ENCODE results near the gene PHLPP1. TPM values are rescaled to one million over a fixed set of nuclear protein-coding genes. Genes with fewer than 3 reads are reported as not detected.
"Not testable (repeated sequence)": the region's sequence is repeated elsewhere in the genome, so short reads cannot be mapped to it uniquely, and the experiment has no call there.

PHLPP1 gene
- total RNA-seq, 5 donors from 2014 or later (not counting 1 experiment from before 2014, with no cell fraction given): 6.9 to 11.5 (median 7.4) TPM

DNA sequence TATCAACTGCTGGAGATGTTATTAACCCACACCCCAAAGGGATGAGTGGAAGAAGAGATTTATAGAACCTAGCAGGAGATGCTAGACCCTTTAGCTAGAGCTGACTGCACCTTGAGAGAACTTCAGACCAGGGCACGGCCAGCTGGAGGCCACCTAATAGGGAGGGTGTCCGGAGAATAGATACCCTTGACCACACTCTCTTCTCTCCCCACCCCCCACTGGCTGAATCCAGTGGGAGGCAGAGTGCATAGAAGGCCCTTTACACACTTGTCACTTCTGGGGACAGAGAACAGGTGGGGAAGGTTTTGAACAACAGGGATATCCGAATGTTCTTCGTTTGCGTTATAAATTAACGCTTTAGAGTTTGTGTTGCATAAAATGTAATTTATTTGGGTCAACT is 84.6 kb downstream of the PHLPP1 start:
- Mint-ChIP-seq H3K27ac (no peak overlapping the region), H3K27me3 (no peaks in the 10 kb centered on the region), H3K4me1 (peaks cover 0 to 5% (median 5%) of the 10 kb centered on the region in 3 donors), H3K36me3 (no peaks in the 10 kb centered on the region), H3K9me3 (no peaks in the 10 kb centered on the region), H3K4me3 (no peak overlapping the region)
- H3K27ac ChIP-seq (ENCODE audit: low read length): no peak overlapping the region
- no peaks in the 10 kb centered on the region for H3K27me3 ChIP-seq (replicated peaks in 1 of 2; ENCODE audit: control insufficient read depth in 2 of 2, extremely low read depth in 1 of 2, insufficient read depth in 2 of 2, low read length in 1 of 2)
- ChIA-PET CTCF (interaction anchor here in 1 of 2 donors (0.6 kb wide), 1 partner anchor 57 kb away, joined by 3 read pairs; no protein-coding TSS in a partner anchor), POLR2A (interaction anchor here in 1 of 2 donors (1.0 kb wide), 1 partner anchor 10 kb away, joined by 3 read pairs; no protein-coding TSS in a partner anchor)
- no peak for ATAC-seq (replicated peaks in 1 of 4)
- DNase-seq: no peak
- no peak overlapping the region for H3K4me3 ChIP-seq (ENCODE audit: control insufficient read depth in 1 of 2, extremely low read depth in 1 of 2, low read length in 1 of 2)
- no peaks in the 10 kb centered on the region for H3K36me3 ChIP-seq (ENCODE audit: control insufficient read depth in 2 of 2, extremely low read depth in 1 of 2, insufficient read depth in 1 of 2, low read length in 1 of 2)
- WGBS (ENCODE audit: insufficient coverage): 100% methylated on average over 3 of the region's 6 CpGs
- H3K9me3 ChIP-seq: no peaks in the 10 kb centered on the region
- H3K4me1 ChIP-seq (ENCODE audit: control insufficient read depth in 1 of 2, extremely low read depth in 1 of 2, insufficient read depth in 2 of 2, low read length in 2 of 2): no peaks in the 10 kb centered on the region

DNA sequence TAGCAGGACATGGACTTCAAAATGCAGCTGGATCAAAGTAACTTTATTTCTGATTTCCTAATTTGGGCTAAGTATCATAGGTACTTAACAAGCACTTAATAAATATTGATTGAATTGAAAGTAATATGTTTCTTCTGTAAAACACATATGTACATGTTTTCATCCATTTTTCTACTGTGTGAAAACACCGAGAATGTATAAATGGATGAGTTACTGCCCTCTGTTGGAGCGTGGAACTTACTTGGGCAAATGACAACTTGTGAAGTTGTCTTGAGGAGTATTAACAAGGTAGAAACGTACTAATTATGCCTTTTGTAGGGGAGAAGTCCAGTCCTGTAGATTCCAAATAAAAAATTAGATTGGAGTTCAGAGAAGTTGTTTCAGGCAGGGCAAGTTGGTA is 87.2 kb downstream of the PHLPP1 start:
- POLR2A ChIA-PET: no interaction called here
- Mint-ChIP-seq H3K36me3 (no peaks in the 10 kb centered on the region), H3K27ac (no peak overlapping the region), H3K4me1 (no peaks in the 10 kb centered on the region), H3K9me3 (no peaks in the 10 kb centered on the region), H3K27me3 (no peaks in the 10 kb centered on the region), H3K4me3 (no peak overlapping the region)
- Histone ChIP-seq H3K4me3 (ENCODE audit: control insufficient read depth in 1 of 2, extremely low read depth in 1 of 2, low read length in 1 of 2) (no peak overlapping the region), H3K9me3 (no peaks in the 10 kb centered on the region), H3K27ac (ENCODE audit: low read length) (no peak overlapping the region), H3K36me3 (ENCODE audit: control insufficient read depth in 2 of 2, extremely low read depth in 1 of 2, insufficient read depth in 1 of 2, low read length in 1 of 2) (no peaks in the 10 kb centered on the region), H3K27me3 (replicated peaks in 1 of 2; ENCODE audit: control insufficient read depth in 2 of 2, extremely low read depth in 1 of 2, insufficient read depth in 2 of 2, low read length in 1 of 2) (no peaks in the 10 kb centered on the region), H3K4me1 (ENCODE audit: control insufficient read depth in 1 of 2, extremely low read depth in 1 of 2, insufficient read depth in 2 of 2, low read length in 2 of 2) (no peaks in the 10 kb centered on the region)
- DNase-seq: peak in 1 of 35 experiments; percentile 9
- ATAC-seq (replicated peaks in 1 of 4): no peak
- CTCF ChIA-PET: interaction anchor here in 1 of 2 donors (0.6 kb wide), 1 partner anchor 34 kb away, joined by 5 read pairs; no protein-coding TSS in a partner anchor
- WGBS (ENCODE audit: insufficient coverage): 74% methylated on average over 2 of the region's 3 CpGs

DNA sequence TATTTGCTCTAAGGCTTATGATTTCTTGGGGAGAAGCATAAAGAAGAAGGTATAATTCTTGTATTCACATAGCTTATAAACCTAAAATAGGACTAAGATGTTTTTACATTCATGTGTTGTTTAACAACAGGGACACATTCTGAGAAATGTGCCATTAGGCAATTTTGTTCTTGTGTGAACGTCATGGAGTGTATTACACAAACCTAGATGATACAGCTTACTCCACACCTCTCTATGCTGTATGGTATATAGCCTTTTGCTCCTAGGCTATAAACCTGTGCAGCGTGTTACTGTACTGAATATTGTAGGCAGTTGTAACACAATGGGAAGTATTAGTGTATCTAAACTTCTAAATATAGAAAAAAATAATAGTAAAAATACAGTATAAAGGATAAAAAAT is 92.1 kb downstream of the PHLPP1 start:
- Histone ChIP-seq H3K9me3 (no peaks in the 10 kb centered on the region), H3K4me1 (ENCODE audit: control insufficient read depth in 1 of 2, extremely low read depth in 1 of 2, insufficient read depth in 2 of 2, low read length in 2 of 2) (no peaks in the 10 kb centered on the region), H3K27me3 (replicated peaks in 1 of 2; ENCODE audit: control insufficient read depth in 2 of 2, extremely low read depth in 1 of 2, insufficient read depth in 2 of 2, low read length in 1 of 2) (no peaks in the 10 kb centered on the region), H3K27ac (ENCODE audit: low read length) (no peak overlapping the region), H3K4me3 (ENCODE audit: control insufficient read depth in 1 of 2, extremely low read depth in 1 of 2, low read length in 1 of 2) (no peak overlapping the region), H3K36me3 (ENCODE audit: control insufficient read depth in 2 of 2, extremely low read depth in 1 of 2, insufficient read depth in 1 of 2, low read length in 1 of 2) (no peaks in the 10 kb centered on the region)
- ATAC-seq (replicated peaks in 1 of 4): no peak
- Mint-ChIP-seq H3K4me1 (no peaks in the 10 kb centered on the region), H3K27me3 (no peaks in the 10 kb centered on the region), H3K36me3 (no peaks in the 10 kb centered on the region), H3K4me3 (no peak overlapping the region), H3K27ac (no peak overlapping the region), H3K9me3 (no peaks in the 10 kb centered on the region)
- no CpG with 5 or more reads among the region's 2 CpGs for WGBS (ENCODE audit: insufficient coverage)
- POLR2A ChIA-PET: no interaction called here
- DNase-seq: no peak
- CTCF ChIA-PET: no interaction called here

DNA sequence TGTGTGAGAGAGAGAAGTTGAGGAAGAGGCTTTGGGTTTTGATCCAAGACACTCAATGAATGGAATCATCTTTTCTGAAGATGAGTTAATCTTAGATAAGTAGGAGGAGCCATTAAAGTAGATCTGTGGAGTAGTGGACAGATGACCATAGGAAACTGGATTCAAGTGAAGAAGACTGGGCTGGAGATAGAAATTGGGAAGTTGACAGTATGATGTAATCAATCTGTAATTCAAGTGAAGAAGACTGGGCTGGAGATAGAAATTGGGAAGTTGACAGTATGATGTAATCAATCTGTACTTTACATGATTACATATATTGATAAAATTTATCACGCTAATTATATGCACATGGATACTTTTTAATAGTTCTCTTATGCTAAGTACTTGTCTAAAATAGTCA is 92.8 kb downstream of the PHLPP1 start:
- Mint-ChIP-seq H3K36me3 (no peaks in the 10 kb centered on the region), H3K4me1 (peaks cover 0 to 2% (median 0%) of the 10 kb centered on the region in 3 donors), H3K27me3 (no peaks in the 10 kb centered on the region), H3K9me3 (no peaks in the 10 kb centered on the region), H3K27ac (no peak overlapping the region), H3K4me3 (no peak overlapping the region)
- Histone ChIP-seq H3K4me3 (ENCODE audit: control insufficient read depth in 1 of 2, extremely low read depth in 1 of 2, low read length in 1 of 2) (no peak overlapping the region), H3K36me3 (ENCODE audit: control insufficient read depth in 2 of 2, extremely low read depth in 1 of 2, insufficient read depth in 1 of 2, low read length in 1 of 2) (no peaks in the 10 kb centered on the region), H3K9me3 (no peaks in the 10 kb centered on the region), H3K27me3 (replicated peaks in 1 of 2; ENCODE audit: control insufficient read depth in 2 of 2, extremely low read depth in 1 of 2, insufficient read depth in 2 of 2, low read length in 1 of 2) (no peaks in the 10 kb centered on the region), H3K4me1 (ENCODE audit: control insufficient read depth in 1 of 2, extremely low read depth in 1 of 2, insufficient read depth in 2 of 2, low read length in 2 of 2) (no peaks in the 10 kb centered on the region), H3K27ac (ENCODE audit: low read length) (no peak overlapping the region)
- ChIA-PET POLR2A (no interaction called here), CTCF (no interaction called here)
- DNase-seq (no peak), ATAC-seq (replicated peaks in 1 of 4) (no peak)
- WGBS (ENCODE audit: insufficient coverage): no CpG with 5 or more reads among the region's 1 CpG

DNA sequence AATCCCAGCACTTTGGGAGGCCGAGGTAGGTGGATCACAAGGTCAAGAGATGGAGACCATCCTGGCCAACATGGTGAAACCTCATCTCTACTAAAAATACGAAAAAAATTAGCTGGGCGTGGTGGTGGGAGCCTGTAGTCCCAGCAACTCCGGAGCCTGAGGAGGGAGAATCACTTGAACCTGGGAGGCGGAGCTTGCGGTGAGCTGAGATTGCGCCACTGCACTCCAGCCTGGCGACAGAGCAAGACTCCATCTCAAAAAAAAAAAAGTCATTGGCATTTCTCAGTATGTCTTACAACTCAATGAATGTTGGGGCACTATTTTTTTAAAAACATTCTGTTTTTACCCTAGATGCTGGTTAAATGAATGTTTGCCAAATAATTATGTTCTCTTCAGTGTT is 94.1 kb downstream of the PHLPP1 start:
- H3K27ac Mint-ChIP-seq; H3K4me1 Mint-ChIP-seq; POLR2A ChIA-PET; H3K36me3 ChIP-seq (ENCODE audit: control insufficient read depth in 2 of 2, extremely low read depth in 1 of 2, insufficient read depth in 1 of 2, low read length in 1 of 2); H3K4me1 ChIP-seq (ENCODE audit: control insufficient read depth in 1 of 2, extremely low read depth in 1 of 2, insufficient read depth in 2 of 2, low read length in 2 of 2); ATAC-seq (replicated peaks in 1 of 4); H3K27ac ChIP-seq (ENCODE audit: low read length); H3K36me3 Mint-ChIP-seq; H3K27me3 Mint-ChIP-seq; H3K4me3 ChIP-seq (ENCODE audit: control insufficient read depth in 1 of 2, extremely low read depth in 1 of 2, low read length in 1 of 2); DNase-seq; H3K9me3 ChIP-seq; H3K4me3 Mint-ChIP-seq; H3K9me3 Mint-ChIP-seq; H3K27me3 ChIP-seq (replicated peaks in 1 of 2; ENCODE audit: control insufficient read depth in 2 of 2, extremely low read depth in 1 of 2, insufficient read depth in 2 of 2, low read length in 1 of 2): not testable (repeated sequence)
- no CpG with 5 or more reads among the region's 8 CpGs for WGBS (ENCODE audit: insufficient coverage)
- CTCF ChIA-PET: interaction anchor here in 1 of 2 donors (0.6 kb wide), 1 partner anchor 167 kb away, joined by 3 read pairs; no protein-coding TSS in a partner anchor

DNA sequence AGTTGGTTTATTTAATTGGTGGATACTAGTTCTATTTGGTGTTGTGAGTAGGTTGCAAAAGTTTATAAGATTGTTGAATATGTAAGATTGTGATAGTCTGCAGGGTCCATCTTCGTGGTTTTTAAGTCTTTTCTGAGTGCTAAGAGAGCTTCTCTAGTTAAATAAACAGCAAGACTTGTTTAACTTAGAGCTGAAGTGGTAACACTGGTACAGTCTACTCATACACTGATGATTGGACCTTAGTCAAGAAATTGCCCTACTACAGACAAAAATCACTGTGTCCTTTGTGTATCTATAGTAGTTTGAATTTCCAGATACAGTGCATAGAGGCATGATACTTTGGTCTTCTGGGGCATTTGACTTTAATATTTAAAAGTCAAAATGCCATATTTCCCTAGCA is 94.6 kb downstream of the PHLPP1 start:
- CTCF ChIA-PET: no interaction called here
- H3K36me3 Mint-ChIP-seq: no peaks in the 10 kb centered on the region
- peaks cover 0 to 8% (median 0%) of the 10 kb centered on the region in 3 donors for H3K4me1 Mint-ChIP-seq
- ATAC-seq (replicated peaks in 1 of 4) (no peak), DNase-seq (no peak)
- POLR2A ChIA-PET: no interaction called here
- no peaks in the 10 kb centered on the region for H3K9me3 ChIP-seq
- 43% methylated on average over 1 of the region's 1 CpG for WGBS (ENCODE audit: insufficient coverage)
- no peaks in the 10 kb centered on the region for H3K27me3 Mint-ChIP-seq
- H3K4me3 ChIP-seq (ENCODE audit: control insufficient read depth in 1 of 2, extremely low read depth in 1 of 2, low read length in 1 of 2): no peak overlapping the region
- H3K27ac ChIP-seq (ENCODE audit: low read length): no peak overlapping the region
- no peak overlapping the region for H3K4me3 Mint-ChIP-seq
- H3K9me3 Mint-ChIP-seq: no peaks in the 10 kb centered on the region
- no peak overlapping the region for H3K27ac Mint-ChIP-seq
- H3K27me3 ChIP-seq (replicated peaks in 1 of 2; ENCODE audit: control insufficient read depth in 2 of 2, extremely low read depth in 1 of 2, insufficient read depth in 2 of 2, low read length in 1 of 2): no peaks in the 10 kb centered on the region
- H3K4me1 ChIP-seq (ENCODE audit: control insufficient read depth in 1 of 2, extremely low read depth in 1 of 2, insufficient read depth in 2 of 2, low read length in 2 of 2): no peaks in the 10 kb centered on the region
- no peaks in the 10 kb centered on the region for H3K36me3 ChIP-seq (ENCODE audit: control insufficient read depth in 2 of 2, extremely low read depth in 1 of 2, insufficient read depth in 1 of 2, low read length in 1 of 2)

DNA sequence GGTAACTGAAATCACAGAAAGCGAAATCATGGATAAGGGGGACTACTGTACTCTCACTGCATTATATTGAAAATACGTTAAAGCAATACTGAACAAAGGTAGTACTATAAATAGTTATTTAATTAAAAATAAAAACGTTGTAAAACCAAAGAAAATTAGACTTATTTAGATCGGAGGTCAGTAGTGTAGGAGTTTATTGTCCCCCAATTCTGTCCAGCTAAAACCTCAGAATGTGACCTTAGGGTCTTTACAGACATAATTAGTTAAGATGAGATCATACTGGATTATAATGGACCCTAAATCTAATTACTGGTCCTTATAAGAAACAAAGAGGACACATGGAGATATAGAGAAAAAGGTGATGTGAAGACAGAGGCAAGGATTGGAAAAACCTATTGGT is 95.3 kb downstream of the PHLPP1 start:
- no peaks in the 10 kb centered on the region for H3K27me3 ChIP-seq (replicated peaks in 1 of 2; ENCODE audit: control insufficient read depth in 2 of 2, extremely low read depth in 1 of 2, insufficient read depth in 2 of 2, low read length in 1 of 2)
- Mint-ChIP-seq H3K27ac (no peak overlapping the region), H3K27me3 (no peaks in the 10 kb centered on the region), H3K4me1 (peaks cover 0 to 8% (median 3%) of the 10 kb centered on the region in 3 donors), H3K36me3 (no peaks in the 10 kb centered on the region), H3K9me3 (no peaks in the 10 kb centered on the region), H3K4me3 (no peak overlapping the region)
- DNase-seq: no peak
- H3K4me3 ChIP-seq (ENCODE audit: control insufficient read depth in 1 of 2, extremely low read depth in 1 of 2, low read length in 1 of 2): no peak overlapping the region
- no peaks in the 10 kb centered on the region for H3K36me3 ChIP-seq (ENCODE audit: control insufficient read depth in 2 of 2, extremely low read depth in 1 of 2, insufficient read depth in 1 of 2, low read length in 1 of 2)
- ChIA-PET POLR2A (interaction anchor here in 1 of 2 donors (0.6 kb wide), 1 partner anchor 95 kb away, joined by 4 read pairs; the partner anchor contains the start of gene PHLPP1), CTCF (no interaction called here)
- no peak for ATAC-seq (replicated peaks in 1 of 4)
- no peak overlapping the region for H3K27ac ChIP-seq (ENCODE audit: low read length)
- no CpG with 5 or more reads among the region's 4 CpGs for WGBS (ENCODE audit: insufficient coverage)
- no peaks in the 10 kb centered on the region for H3K9me3 ChIP-seq
- H3K4me1 ChIP-seq (ENCODE audit: control insufficient read depth in 1 of 2, extremely low read depth in 1 of 2, insufficient read depth in 2 of 2, low read length in 2 of 2): no peaks in the 10 kb centered on the region
